ENCODE data around the gene VCL. TPM values are rescaled to one million over a fixed set of nuclear protein-coding genes. Genes with fewer than 3 reads are reported as not detected.
A peak's percentile ranks its signal among the peaks of the same experiment; 100 is the strongest.

VCL gene
- total and polyA plus RNA-seq, 9 of the 15 experiments (the other 6 are each of a cell fraction or from before 2014, with no cell fraction given), result 29.8 to 186 (median 76.4) TPM

DNA sequence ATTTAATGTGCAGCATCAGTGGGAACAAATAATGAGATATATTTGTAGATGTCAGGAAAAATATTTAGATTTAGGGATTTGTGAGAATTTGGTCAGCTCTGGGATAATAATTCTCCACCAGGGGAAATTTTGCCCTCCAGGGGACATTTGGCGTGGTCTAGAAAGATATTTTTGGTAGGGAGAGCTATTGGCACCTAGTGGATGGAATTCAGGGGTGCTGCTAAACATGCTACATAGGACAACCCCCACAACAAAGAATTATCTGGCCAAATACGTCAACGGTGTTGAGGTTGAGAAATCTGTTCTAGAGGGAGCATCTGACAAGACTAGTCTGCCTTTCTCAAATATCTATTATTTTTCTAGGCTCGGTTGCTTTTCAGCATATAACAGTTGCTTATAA is 155.2 kb downstream of the VCL start (continued):
- no peak for TF ChIP-seq NR4A1 (CRISPR knock-in tag; IDR thresholded peaks at IDR 0.05)
- no peak for TF ChIP-seq NR4A1 (tag; IDR thresholded peaks at IDR 0.05)
- no peak for TF ChIP-seq ZNF77 (CRISPR knock-in tag; IDR thresholded peaks at IDR 0.05)
- no peak for TF ChIP-seq ZNF57 (CRISPR knock-in tag; IDR thresholded peaks at IDR 0.05)
- TF ChIP-seq RAD21 (CRISPR knock-in tag; conservative IDR thresholded peaks at IDR 0.05 in 1 of 2, IDR thresholded peaks at IDR 0.05 in 1 of 2), result peak in 1 of 2 experiments; percentile 26; a peak in 2 of 4 replicates
- no peak for TF ChIP-seq FOXP1 (CRISPR knock-in tag; IDR thresholded peaks at IDR 0.05)
- TF ChIP-seq MCM2 (IDR thresholded peaks at IDR 0.05; ENCODE audit: low read depth), result no peak
- TF ChIP-seq SMARCA5 (IDR thresholded peaks at IDR 0.05), result no peak
- TF ChIP-seq ZNF311 (CRISPR knock-in tag; IDR thresholded peaks at IDR 0.05), result no peak
- no peak; a peak in 1 of 3 replicates for TF ChIP-seq CBX3 (IDR thresholded peaks at IDR 0.05; ENCODE audit: borderline replicate concordance in 1 of 2, low read length in 2 of 2)
- no peak for TF ChIP-seq SP2 (IDR thresholded peaks at IDR 0.05; ENCODE audit: extremely low read depth, low read depth, low read length, poor library complexity, severe bottlenecking)
- no peak for TF ChIP-seq BDP1 (IDR thresholded peaks at IDR 0.05; ENCODE audit: insufficient read depth, insufficient read length)
- TF ChIP-seq CC2D1A (IDR thresholded peaks at IDR 0.05), result no peak
- 0 out of 4 replicates have a peak, but pooled peaks of 1 of the 2 experiments have one; percentile 13 for TF ChIP-seq TRIM24 (IDR thresholded peaks at IDR 0.05)
- no peak for TF ChIP-seq SIX5 (IDR thresholded peaks at IDR 0.05; ENCODE audit: borderline replicate concordance in 1 of 2, insufficient read depth in 1 of 2, low read depth in 1 of 2, low read length in 2 of 2)
- no peak for TF ChIP-seq SMARCE1 (IDR thresholded peaks at IDR 0.05)
- no peak for TF ChIP-seq MTA3 (IDR thresholded peaks at IDR 0.05; ENCODE audit: borderline replicate concordance)
- TF ChIP-seq DIDO1 (tag; IDR thresholded peaks at IDR 0.05; ENCODE audit: low read depth), result no peak
- no peak for TF ChIP-seq ELF2 (CRISPR knock-in tag; IDR thresholded peaks at IDR 0.05)
- TF ChIP-seq NCOR1 (IDR thresholded peaks at IDR 0.05), result no peak
- no peak for TF ChIP-seq SMARCC2 (IDR thresholded peaks at IDR 0.05; ENCODE audit: low read depth)
- TF ChIP-seq FUS (optimal IDR thresholded peaks at IDR 0.05; ENCODE audit: low read depth, low read length), result no peak
- no peak for TF ChIP-seq NFRKB (IDR thresholded peaks at IDR 0.05; ENCODE audit: low read depth)
- no peak for TF ChIP-seq ARID4B (CRISPR knock-in tag; IDR thresholded peaks at IDR 0.05)
- no peak for TF ChIP-seq ZNF175 (CRISPR knock-in tag; IDR thresholded peaks at IDR 0.05; ENCODE audit: low read depth)
- no peak for TF ChIP-seq PHF20 (IDR thresholded peaks at IDR 0.05; ENCODE audit: partially characterized antibody)
- TF ChIP-seq ZNF239 (CRISPR knock-in tag; IDR thresholded peaks at IDR 0.05), result no peak
- TF ChIP-seq SIN3A (IDR thresholded peaks at IDR 0.05; ENCODE audit: borderline replicate concordance in 2 of 2, control insufficient read depth in 1 of 2, low read depth in 2 of 2, low read length in 2 of 2), result no peak
- TF ChIP-seq TAF1 (IDR thresholded peaks at IDR 0.05; ENCODE audit: control insufficient read depth, extremely low read depth, insufficient read depth, low read length, severe bottlenecking), result no peak

Data from K562 (cell line).